Smooth muscle cell (in vitro differentiated cells): Measurements from ENCODE around the gene DPM3. TPM values are rescaled to one million over a fixed set of nuclear protein-coding genes. Genes with fewer than 3 reads are reported as not detected.

Source experiments
- DNase-seq: peaks from one replicate; lab custom pipeline; 2025; ENCODE audit not compliant: unreplicated experiment; lab: John Stamatoyannopoulos, UW
- H2AFZ ChIP-seq: fragments of 200-600 bp; sonication (generic); 2 replicates; pipeline ENCODE4 v1.6.0; 2016; ENCODE audit warnings: antibody characterized with exemption, low read depth, mild to moderate bottlenecking
- H3F3A ChIP-seq: fragments of 200-600 bp; sonication (generic); 2 replicates; pipeline ENCODE4 v1.6.0; 2017; ENCODE audit warnings: antibody characterized with exemption, low read depth
- H3K27ac ChIP-seq: fragments of 200-600 bp; sonication (generic); 2 replicates; pipeline ENCODE4 v1.5.1; 2016; ENCODE audit warnings: low read depth, mild to moderate bottlenecking
- H3K27me3 ChIP-seq: fragments of 200-600 bp; sonication (generic); 2 replicates; pipeline ENCODE4 v1.6.1; 2016; ENCODE audit warnings: low read depth, mild to moderate bottlenecking
- H3K36me3 ChIP-seq: fragments of 200-600 bp; sonication (generic); 2 replicates; pipeline ENCODE4 v1.5.1; 2016; ENCODE audit warnings: low read depth
- H3K4me1 ChIP-seq: fragments of 200-600 bp; sonication (generic); 2 replicates; pipeline ENCODE4 v1.5.1; 2016; ENCODE audit warnings: low read depth
- H3K4me2 ChIP-seq: fragments of 200-600 bp; sonication (generic); 2 replicates; pipeline ENCODE4 v1.6.0; 2016; ENCODE audit warnings: mild to moderate bottlenecking
- H3K4me3 ChIP-seq: fragments of 200-600 bp; sonication (generic); 2 replicates; pipeline ENCODE4 v1.5.1; 2016; ENCODE audit warnings: mild to moderate bottlenecking
- H3K79me2 ChIP-seq: fragments of 200-600 bp; sonication (generic); 2 replicates; pipeline ENCODE4 v1.6.0; 2016; ENCODE audit warnings: low read depth, mild to moderate bottlenecking
- H3K9ac ChIP-seq: fragments of 200-600 bp; sonication (generic); 2 replicates; pipeline ENCODE4 v1.6.0; 2016; ENCODE audit warnings: low read depth
- H3K9me3 ChIP-seq: fragments of 200-600 bp; sonication (generic); replicated peaks from 2 replicates; pipeline ENCODE4 v1.5.1; 2016; ENCODE audit warnings: low read depth
- H4K20me1 ChIP-seq: fragments of 200-600 bp; sonication (generic); 2 replicates; pipeline ENCODE4 v1.6.0; 2016; ENCODE audit warnings: low read depth
- WGBS: methylation state at CpG from one replicate; pipeline ENCODE4 v1.1.7; 2016; ENCODE audit warnings: low lambda C conversion rate; 5-methylcytosine and 5-hydroxymethylcytosine counted together
- polyA plus RNA-seq: library from polyadenylated mRNA; unstranded; fragments of >200 nt; fragmentation: Nextera tagmentation; extraction: Ambion mirVana; gene quantifications from 2 replicates; pipeline ENCODE4 v1.2.1, GENCODE V29; 2016
- small RNA-seq: library from RNA; depleted of rRNA; stranded (forward); fragments of <200 nt; gene quantifications from one replicate; pipeline ENCODE3, GENCODE V24; 2014
- total RNA-seq: library from RNA; depleted of rRNA; stranded (reverse); fragments of >200 nt; gene quantifications from 2 replicates; pipeline ENCODE4 v1.2.3, GENCODE V29; 2014
- TF ChIP-seq, protein P1 (sequence below): fragments of 200-600 bp; sonication (generic); IDR thresholded peaks from 2 replicates; pipeline ENCODE4 v1.5.1; 2017; ENCODE audit warnings: borderline replicate concordance, mild to moderate bottlenecking, antibody characterized with exemption; ENCODE audit not compliant: insufficient read depth, poor library complexity, severe bottlenecking

The DPM3 gene
- total and polyA plus RNA-seq, 2 experiments from 2014 or later = 69.1 to 75.8 TPM

DNA sequence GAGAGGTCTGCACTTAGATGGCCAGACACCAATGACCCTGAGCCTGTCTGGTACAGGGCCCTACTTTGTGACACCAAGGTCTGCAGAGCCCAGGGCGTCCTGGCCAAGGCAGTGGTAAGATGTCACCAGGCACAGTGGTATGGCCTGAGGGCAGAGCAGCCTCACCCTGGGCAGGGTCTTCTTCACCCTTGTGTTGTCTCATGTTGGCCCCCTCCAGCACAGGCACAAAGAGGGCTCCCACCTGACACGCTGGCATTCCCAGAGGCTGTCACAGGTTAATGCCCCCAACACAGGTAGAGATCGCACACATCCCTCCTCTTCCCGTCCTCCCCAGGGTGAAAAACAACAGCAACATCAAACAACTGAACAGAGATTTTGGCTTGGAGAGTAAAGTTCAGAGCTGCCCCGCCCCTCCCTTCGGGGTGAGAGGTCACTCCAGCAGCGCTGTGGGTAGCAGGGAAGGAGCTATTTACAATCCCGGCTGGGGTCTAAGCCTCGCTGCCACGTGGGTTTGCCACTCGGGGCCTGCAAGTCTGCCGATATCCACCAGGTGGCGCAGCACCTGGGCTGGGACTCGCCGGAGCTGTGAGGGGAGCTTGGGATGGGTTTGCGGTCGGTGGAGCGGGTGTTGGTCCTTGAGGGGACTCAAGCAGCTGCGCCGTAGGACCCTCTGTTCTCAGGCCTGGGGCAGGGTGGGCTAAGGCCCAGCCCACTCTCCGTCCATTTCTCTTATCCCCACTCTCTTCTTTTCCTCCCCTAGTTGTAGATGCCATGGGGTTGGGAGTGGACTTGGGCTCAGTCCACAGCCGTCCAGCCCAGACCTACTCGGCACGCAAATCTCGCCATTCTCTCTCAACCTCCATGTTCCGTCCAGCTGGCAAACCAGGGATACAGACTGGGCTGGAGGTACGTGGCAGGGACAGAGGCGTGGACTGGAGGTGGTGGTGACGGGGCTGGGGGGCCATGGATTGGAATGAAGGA is 49.0 kb downstream of the DPM3 start:
- Histone ChIP-seq H3K36me3 (no peaks in the 10 kb centered on the region), H3K4me1 (peaks cover 14% of the 10 kb centered on the region), H4K20me1 (no peaks in the 10 kb centered on the region), H3K4me2 (peak overlapping the region; percentile 35), H3K27me3 (peaks cover 8% of the 10 kb centered on the region), H2AFZ (peak overlapping the region; percentile 74), H3F3A (peaks cover 10% of the 10 kb centered on the region), H3K4me3 (no peak overlapping the region), H3K9ac (no peak overlapping the region), H3K79me2 (no peaks in the 10 kb centered on the region), H3K27ac (no peak overlapping the region), H3K9me3 (no peaks in the 10 kb centered on the region)
- WGBS = 35% methylated on average over 28 of the region's 29 CpGs
- DNase-seq = peak; percentile 67
- TF ChIP-seq, protein P1, sequence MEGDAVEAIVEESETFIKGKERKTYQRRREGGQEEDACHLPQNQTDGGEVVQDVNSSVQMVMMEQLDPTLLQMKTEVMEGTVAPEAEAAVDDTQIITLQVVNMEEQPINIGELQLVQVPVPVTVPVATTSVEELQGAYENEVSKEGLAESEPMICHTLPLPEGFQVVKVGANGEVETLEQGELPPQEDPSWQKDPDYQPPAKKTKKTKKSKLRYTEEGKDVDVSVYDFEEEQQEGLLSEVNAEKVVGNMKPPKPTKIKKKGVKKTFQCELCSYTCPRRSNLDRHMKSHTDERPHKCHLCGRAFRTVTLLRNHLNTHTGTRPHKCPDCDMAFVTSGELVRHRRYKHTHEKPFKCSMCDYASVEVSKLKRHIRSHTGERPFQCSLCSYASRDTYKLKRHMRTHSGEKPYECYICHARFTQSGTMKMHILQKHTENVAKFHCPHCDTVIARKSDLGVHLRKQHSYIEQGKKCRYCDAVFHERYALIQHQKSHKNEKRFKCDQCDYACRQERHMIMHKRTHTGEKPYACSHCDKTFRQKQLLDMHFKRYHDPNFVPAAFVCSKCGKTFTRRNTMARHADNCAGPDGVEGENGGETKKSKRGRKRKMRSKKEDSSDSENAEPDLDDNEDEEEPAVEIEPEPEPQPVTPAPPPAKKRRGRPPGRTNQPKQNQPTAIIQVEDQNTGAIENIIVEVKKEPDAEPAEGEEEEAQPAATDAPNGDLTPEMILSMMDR = peak; percentile 98

Small RNA genes within 50 kb of the gene (small RNA-seq; reads per million reads assigned to genes)
- gene HMGN2P18 = not detected
- not detected for gene RF00019

Other genes starting within 250 kb of the DPM3 start
- 6.0 and 6.7 TPM in 2 replicates for gene PMVK, start 203.8 kb downstream of the DPM3 start, total RNA-seq
- 31.2 and 40.2 TPM in 2 replicates for gene PMVK, start 203.8 kb downstream of the DPM3 start, polyA plus RNA-seq
- gene PBXIP1, start 184.4 kb downstream of the DPM3 start, total RNA-seq = 39.1 and 41.9 TPM in 2 replicates
- 40.5 and 44.1 TPM in 2 replicates for gene PBXIP1, start 184.4 kb downstream of the DPM3 start, polyA plus RNA-seq
- 18.4 and 20.3 TPM in 2 replicates for gene PYGO2, start 178.7 kb downstream of the DPM3 start, total RNA-seq
- 27.9 and 30.0 TPM in 2 replicates for gene PYGO2, start 178.7 kb downstream of the DPM3 start, polyA plus RNA-seq
- gene SHC1, start 169.8 kb downstream of the DPM3 start, total RNA-seq = 207 and 216 TPM in 2 replicates
- 214 and 249 TPM in 2 replicates for gene SHC1, start 169.8 kb downstream of the DPM3 start, polyA plus RNA-seq
- 41.6 and 46.3 TPM in 2 replicates for gene CKS1B, start 165.8 kb downstream of the DPM3 start, total RNA-seq
- 115 and 116 TPM in 2 replicates for gene CKS1B, start 165.8 kb downstream of the DPM3 start, polyA plus RNA-seq
- 30.7 and 31.1 TPM in 2 replicates for gene FLAD1, start 157.2 kb downstream of the DPM3 start, total RNA-seq
- gene FLAD1, start 157.2 kb downstream of the DPM3 start, polyA plus RNA-seq = 51.4 and 52.1 TPM in 2 replicates
- not detected in 2 replicates for gene LENEP, start 146.9 kb downstream of the DPM3 start, total RNA-seq
- gene LENEP, start 146.9 kb downstream of the DPM3 start, polyA plus RNA-seq = not detected in 2 replicates
- 15.3 and 15.5 TPM in 2 replicates for gene ZBTB7B, start 137.7 kb downstream of the DPM3 start, total RNA-seq
- gene ZBTB7B, start 137.7 kb downstream of the DPM3 start, polyA plus RNA-seq = 7.5 and 10.0 TPM in 2 replicates
- 1.1 TPM in 1 of 2 replicates, not detected in the other for gene DCST2, start 106.8 kb downstream of the DPM3 start, total RNA-seq
- 1.2 and 1.3 TPM in 2 replicates for gene DCST2, start 106.8 kb downstream of the DPM3 start, polyA plus RNA-seq
- gene DCST1, start 106.7 kb downstream of the DPM3 start, total RNA-seq = not detected in 2 replicates
- not detected in 2 replicates for gene DCST1, start 106.7 kb downstream of the DPM3 start, polyA plus RNA-seq
- 29.8 and 45.4 TPM in 2 replicates for gene ADAM15, start 89.2 kb downstream of the DPM3 start, total RNA-seq
- gene ADAM15, start 89.2 kb downstream of the DPM3 start, polyA plus RNA-seq = 41.2 and 49.4 TPM in 2 replicates
- 24.2 and 27.6 TPM in 2 replicates for gene EFNA4, start 76.8 kb downstream of the DPM3 start, total RNA-seq
- 18.1 and 19.1 TPM in 2 replicates for gene EFNA4, start 76.8 kb downstream of the DPM3 start, polyA plus RNA-seq
- 5.2 and 7.1 TPM in 2 replicates for gene EFNA3, start 61.7 kb downstream of the DPM3 start, total RNA-seq
- 9.1 and 10.0 TPM in 2 replicates for gene EFNA3, start 61.7 kb downstream of the DPM3 start, polyA plus RNA-seq
- 14.4 and 20.9 TPM in 2 replicates for gene EFNA1, start 12.7 kb downstream of the DPM3 start, total RNA-seq
- 16.4 and 53.5 TPM in 2 replicates for gene EFNA1, start 12.7 kb downstream of the DPM3 start, polyA plus RNA-seq
- 44.5 and 44.7 TPM in 2 replicates for gene SLC50A1, start 4.7 kb downstream of the DPM3 start, total RNA-seq
- 98.0 and 109 TPM in 2 replicates for gene SLC50A1, start 4.7 kb downstream of the DPM3 start, polyA plus RNA-seq
- gene KRTCAP2, start 32.8 kb upstream of the DPM3 start, total RNA-seq = 192 and 283 TPM in 2 replicates
- 607 and 642 TPM in 2 replicates for gene KRTCAP2, start 32.8 kb upstream of the DPM3 start, polyA plus RNA-seq
- gene TRIM46, start 33.3 kb upstream of the DPM3 start, total RNA-seq = 1.5 and 3.8 TPM in 2 replicates
- 3.6 and 4.3 TPM in 2 replicates for gene TRIM46, start 33.3 kb upstream of the DPM3 start, polyA plus RNA-seq
- gene THBS3, start 67.4 kb upstream of the DPM3 start, total RNA-seq = 17.2 and 28.5 TPM in 2 replicates
- 15.7 and 20.1 TPM in 2 replicates for gene THBS3, start 67.4 kb upstream of the DPM3 start, polyA plus RNA-seq
- 45.2 and 55.4 TPM in 2 replicates for gene MTX1, start 68.2 kb upstream of the DPM3 start, total RNA-seq
- 98.4 and 109 TPM in 2 replicates for gene MTX1, start 68.2 kb upstream of the DPM3 start, polyA plus RNA-seq
- gene ENTREP3, start 115.0 kb upstream of the DPM3 start, total RNA-seq = 7.0 and 14.7 TPM in 2 replicates
- gene ENTREP3, start 115.0 kb upstream of the DPM3 start, polyA plus RNA-seq = 26.5 and 30.9 TPM in 2 replicates
- gene SCAMP3, start 121.8 kb upstream of the DPM3 start, total RNA-seq = 51.4 and 52.1 TPM in 2 replicates
- gene SCAMP3, start 121.8 kb upstream of the DPM3 start, polyA plus RNA-seq = 118 and 151 TPM in 2 replicates
- gene CLK2, start 133.0 kb upstream of the DPM3 start, total RNA-seq = 23.6 and 25.5 TPM in 2 replicates
- gene CLK2, start 133.0 kb upstream of the DPM3 start, polyA plus RNA-seq = 23.5 and 32.2 TPM in 2 replicates
- 0.49 and 0.72 TPM in 2 replicates for gene HCN3, start 136.9 kb upstream of the DPM3 start, total RNA-seq
- gene HCN3, start 136.9 kb upstream of the DPM3 start, polyA plus RNA-seq = 1.2 and 1.6 TPM in 2 replicates
- 0.09 TPM in 1 of 2 replicates, not detected in the other for gene PKLR, start 160.9 kb upstream of the DPM3 start, total RNA-seq
- 0.07 TPM in 1 of 2 replicates, not detected in the other for gene PKLR, start 160.9 kb upstream of the DPM3 start, polyA plus RNA-seq
- gene FDPS, start 168.3 kb upstream of the DPM3 start, total RNA-seq = 104 and 136 TPM in 2 replicates
- 208 and 299 TPM in 2 replicates for gene FDPS, start 168.3 kb upstream of the DPM3 start, polyA plus RNA-seq
- gene RUSC1, start 180.4 kb upstream of the DPM3 start, total RNA-seq = 28.6 and 28.7 TPM in 2 replicates
- 33.2 and 42.6 TPM in 2 replicates for gene RUSC1, start 180.4 kb upstream of the DPM3 start, polyA plus RNA-seq